HCT116 (cell line): ENCODE results near the gene ST14. TPM values are rescaled to one million over a fixed set of nuclear protein-coding genes. Genes with fewer than 3 reads are reported as not detected.

ENCODE experiments used
- ATAC-seq: fragments of 200-7000 bp; cut with Tn5 transposase; 2 replicates; pipeline ENCODE4 v1.9.1; 2020; ENCODE audit warnings: mild to moderate bottlenecking, moderate library complexity
- BruUV-seq: library from RNA; stranded (reverse); fragments of 400-500 nt; replicated peaks from 2 replicates; lab custom pipeline; 2021; lab: Mats Ljungman, UMichigan
- CTCF ChIA-PET: fragments of 300-600 bp; sonication (Branson Sonifier 250); formaldehyde crosslinking; loops from one replicate; lab custom pipeline; 2021; ENCODE audit warnings: antibody characterized with exemption; lab: Charles Lee
- POLR2A ChIA-PET: fragments of 300-600, 350-600 bp; sonication (Branson Sonifier 250); formaldehyde crosslinking; loops from one replicate; lab custom pipeline; 2021; ENCODE audit warnings: antibody characterized with exemption; lab: Charles Lee
- RAD21 ChIA-PET, 2 experiments: fragments of 300-600 bp; sonication (Branson Sonifier 250); formaldehyde crosslinking; loops; one replicate each; lab custom pipeline; 2023; ENCODE audit warnings: low total read pairs in 2 of 2; ENCODE audit not compliant: uncharacterized antibody in 2 of 2, unreplicated experiment in 2 of 2, low non-redundant PET in 1 of 2; lab: Charles Lee
- DNase-seq: peaks from one replicate; pipeline ENCODE4 v3.0.0-alpha.2; 2010; ENCODE audit warnings: low read depth, low spot score
- H2AFZ ChIP-seq: fragments of 200-600 bp; shearing (Covaris generic), sonication (generic); 2 replicates; pipeline ENCODE4 v1.6.1; 2017; ENCODE audit warnings: low read depth, mixed run types, mixed read lengths, antibody characterized with exemption, low read length; ENCODE audit not compliant: poor library complexity, severe bottlenecking
- H3K27ac ChIP-seq: 2 replicates; pipeline ENCODE4 v1.5.1; 2012; ENCODE audit warnings: low read depth, low read length
- H3K27me3 ChIP-seq: fragments of 200-600 bp; sonication (generic); 2 replicates; pipeline ENCODE4 v1.6.1; 2016; ENCODE audit warnings: mixed run types, low read length, mixed read lengths; ENCODE audit not compliant: insufficient read depth
- H3K36me3 ChIP-seq, 2 experiments: fragments of 200-500 bp in 1 of 2; fragments of 200-600 bp in 1 of 2; sonication (Bioruptor generic) in 1 of 2; sonication (generic) in 1 of 2; 2 replicates each; pipeline versions ENCODE4 v1.5.1 to v1.6.1; 2014 to 2016; ENCODE audit warnings: low read length in 2 of 2, inconsistent platforms in 1 of 2, mixed read lengths in 1 of 2, mixed run types in 1 of 2; ENCODE audit not compliant: insufficient read depth in 2 of 2, control insufficient read depth in 1 of 2
- H3K4me1 ChIP-seq, 2 experiments: fragments of 200-600 bp in 1 of 2; sonication (generic) in 1 of 2; 2 replicates each; pipeline versions ENCODE4 v1.5.1 to v1.6.1; 2012 to 2017; ENCODE audit warnings: low read length in 2 of 2, inconsistent platforms in 1 of 2, mild to moderate bottlenecking in 1 of 2, mixed read lengths in 1 of 2, mixed run types in 1 of 2, moderate library complexity in 1 of 2; ENCODE audit not compliant: insufficient read depth in 2 of 2, control insufficient read depth in 1 of 2
- H3K4me2 ChIP-seq: fragments of 200-600 bp; sonication (generic); 2 replicates; pipeline ENCODE4 v1.6.1; 2017; ENCODE audit warnings: mixed run types, low read length, mixed read lengths
- H3K4me3 ChIP-seq, 2 experiments: fragments of 200-600 bp in 1 of 2; sonication (generic) in 1 of 2; replicated peaks in 1 of 2; 2 replicates each; pipeline ENCODE4 v1.5.1; 2011 to 2016; ENCODE audit warnings: low read length in 2 of 2, control low read depth in 1 of 2, low read depth in 1 of 2, mild to moderate bottlenecking in 1 of 2, mixed read lengths in 1 of 2, mixed run types in 1 of 2
- H3K79me2 ChIP-seq: fragments of 200-600 bp; sonication (generic); 2 replicates; pipeline ENCODE4 v1.6.1; 2017; ENCODE audit warnings: mild to moderate bottlenecking, mixed run types, low read length, moderate library complexity, mixed read lengths; ENCODE audit not compliant: insufficient read depth
- H3K9ac ChIP-seq: fragments of 200-600 bp; sonication (generic); 2 replicates; pipeline ENCODE4 v1.6.1; 2016; ENCODE audit warnings: low read length, mixed read lengths
- H3K9me2 ChIP-seq: fragments of 200-600 bp; sonication (generic), shearing (Covaris generic); 2 replicates; pipeline ENCODE4 v1.6.1; 2017; ENCODE audit warnings: mixed run types, mild to moderate bottlenecking, moderate library complexity; ENCODE audit not compliant: insufficient read depth
- H3K9me3 ChIP-seq, 2 experiments: fragments of 200-500 bp in 1 of 2; fragments of 200-600 bp in 1 of 2; sonication (Bioruptor generic) in 1 of 2; sonication (generic) in 1 of 2; 2 replicates each; pipeline ENCODE4 v1.6.1; 2014 to 2017; ENCODE audit warnings: low read length in 2 of 2, mixed read lengths in 2 of 2, inconsistent platforms in 1 of 2, low read depth in 1 of 2, mild to moderate bottlenecking in 1 of 2, mixed run types in 1 of 2, moderate library complexity in 1 of 2; ENCODE audit not compliant: control insufficient read depth in 1 of 2, insufficient read depth in 1 of 2
- H4K20me1 ChIP-seq: fragments of 200-600 bp; sonication (generic), shearing (Covaris generic); 2 replicates; pipeline ENCODE4 v1.6.1; 2017; ENCODE audit warnings: mixed run types, mild to moderate bottlenecking, moderate library complexity; ENCODE audit not compliant: insufficient read depth
- ATF3 ChIP-seq: IDR thresholded peaks from 2 replicates; pipeline ENCODE4 v1.6.1; 2012
- CBX3 ChIP-seq: IDR thresholded peaks from 2 replicates; pipeline ENCODE4 v1.6.1; 2012; ENCODE audit warnings: low read depth
- CEBPB ChIP-seq: IDR thresholded peaks from 2 replicates; pipeline ENCODE4 v1.6.1; 2012; ENCODE audit warnings: low read depth
- CTCF ChIP-seq, 3 experiments: fragments of 200-600 bp in 1 of 3; sonication (generic) in 1 of 3; IDR thresholded peaks in 2 of 3; conservative IDR thresholded peaks in 1 of 3; 2 replicates each; pipeline ENCODE4 v1.5.1; 2012 to 2017; ENCODE audit warnings: low read depth in 2 of 3, low read length in 2 of 3, antibody characterized with exemption in 1 of 3, borderline replicate concordance in 1 of 3, control low read depth in 1 of 3, mild to moderate bottlenecking in 1 of 3, mixed read lengths in 1 of 3, mixed run types in 1 of 3, moderate library complexity in 1 of 3; ENCODE audit not compliant: insufficient read depth in 1 of 3
- ELF1 ChIP-seq: IDR thresholded peaks from 2 replicates; pipeline ENCODE4 v1.6.1; 2012; ENCODE audit warnings: low read depth, borderline replicate concordance
- EZH2 ChIP-seq: fragments of 200-600 bp; sonication (generic); IDR thresholded peaks from 2 replicates; pipeline ENCODE4 v1.6.1; 2017; ENCODE audit warnings: antibody characterized with exemption, mixed run types
- EZH2phosphoT487 ChIP-seq: fragments of 200-600 bp; IDR thresholded peaks from 2 replicates; pipeline ENCODE4 v1.6.1; 2018; ENCODE audit warnings: antibody characterized with exemption, borderline replicate concordance
- FOSL1 ChIP-seq: IDR thresholded peaks from 2 replicates; pipeline ENCODE4 v1.6.1; 2012; ENCODE audit warnings: low read depth
- JUND ChIP-seq: IDR thresholded peaks from 2 replicates; pipeline ENCODE4 v1.6.1; 2012
- POLR2A ChIP-seq: IDR thresholded peaks from 2 replicates; pipeline ENCODE4 v1.7.0; 2011; ENCODE audit warnings: borderline replicate concordance; ENCODE audit not compliant: insufficient read depth, insufficient read length; ENCODE audit errors: extremely low read depth
- RAD21 ChIP-seq: IDR thresholded peaks from 2 replicates; pipeline ENCODE4 v1.6.1; 2012; ENCODE audit warnings: low read depth, mild to moderate bottlenecking
- SRF ChIP-seq: IDR thresholded peaks from 2 replicates; pipeline ENCODE4 v1.6.1; 2012; ENCODE audit warnings: low read depth
- TCF7L2 ChIP-seq: IDR thresholded peaks from 2 replicates; pipeline ENCODE4 v1.7.0; 2011; ENCODE audit warnings: borderline replicate concordance, inconsistent platforms; ENCODE audit not compliant: insufficient read depth, insufficient read length; ENCODE audit errors: extremely low read depth
- ZBTB33 ChIP-seq: IDR thresholded peaks from 2 replicates; pipeline ENCODE4 v1.6.1; 2011; ENCODE audit warnings: mild to moderate bottlenecking, low read length, moderate library complexity; ENCODE audit not compliant: insufficient replicate concordance; ENCODE audit errors: extremely low read depth
- ZFX ChIP-seq: fragments of 450-650 bp; IDR thresholded peaks from 2 replicates; pipeline ENCODE4 v1.6.1; 2017
- ZNF274 ChIP-seq: fragments of 200-500 bp; sonication (Bioruptor generic); IDR thresholded peaks from 2 replicates; pipeline ENCODE4 v1.6.1; 2014; ENCODE audit warnings: mild to moderate bottlenecking, low read depth, low read length, inconsistent platforms
- intact Hi-C: fragments of 100-400 bp; cut with micrococcal nuclease; formaldehyde crosslinking; loops from 2 replicates; pipeline ENCODE4 v1.10.0; 2022
- total RNA-seq: library from RNA; stranded (reverse); gene quantifications from one replicate; pipeline ENCODE4 v1.2.1, GENCODE V29; 2021; ENCODE audit not compliant: unreplicated experiment
- TF ChIP-seq, protein P1 (sequence below): IDR thresholded peaks from 2 replicates; pipeline ENCODE4 v1.6.1; 2012

ST14 gene
- total RNA-seq, 1 experiment from 2014 or later, result 107 TPM

DNA sequence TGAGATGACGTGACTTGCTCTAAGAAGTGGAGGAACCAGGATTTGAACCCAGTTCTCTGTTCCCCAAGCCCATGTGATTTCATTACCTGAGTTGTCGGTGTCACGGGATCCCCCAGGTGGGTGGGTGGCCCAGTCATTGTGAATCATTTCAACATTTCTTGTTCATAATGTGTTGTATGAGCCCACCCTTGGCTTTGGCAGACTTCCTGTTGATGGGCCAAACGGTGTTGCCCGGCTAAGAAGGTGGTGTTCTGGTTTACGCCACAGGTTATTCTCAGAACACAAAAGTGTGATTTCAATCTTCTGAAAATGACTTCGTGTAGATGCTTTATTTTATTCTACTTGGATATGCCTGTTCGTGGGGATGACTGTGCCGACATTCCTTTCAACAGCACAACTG, 21.6 kb upstream of the ST14 start:
- DNase-seq, result no peak
- H3K36me3 ChIP-seq, result peaks cover 24 to 27% of the 10 kb centered on the region in 2 experiments; a peak in 3 of 4 replicates
- TF ChIP-seq, protein P1, sequence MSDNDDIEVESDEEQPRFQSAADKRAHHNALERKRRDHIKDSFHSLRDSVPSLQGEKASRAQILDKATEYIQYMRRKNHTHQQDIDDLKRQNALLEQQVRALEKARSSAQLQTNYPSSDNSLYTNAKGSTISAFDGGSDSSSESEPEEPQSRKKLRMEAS, result no peak
- no peak for TF ChIP-seq CEBPB
- TF ChIP-seq ELF1, result no peak
- TF ChIP-seq, all 23 proteins: peak for 0
- Histone ChIP-seq H4K20me1 (no peaks in the 10 kb centered on the region), H3K27ac (no peak overlapping the region), H3K4me3 (no peak overlapping the region), H3K9me3 (no peaks in the 10 kb centered on the region), H3K4me1 (no peaks in the 10 kb centered on the region), H3K9me2 (no peaks in the 10 kb centered on the region), H3K27me3 (no peaks in the 10 kb centered on the region), H3K79me2 (no peaks in the 10 kb centered on the region), H2AFZ (no peak overlapping the region), H3K9ac (no peak overlapping the region), H3K4me2 (no peak overlapping the region)
- intact Hi-C loops, result no loop called here
- no peak for ATAC-seq
- ChIA-PET POLR2A (no interaction called here), RAD21 (no interaction called here), CTCF (no interaction called here)
- BruUV-seq, result no TSS peak

GRCh38 chr11:130139401-130139800, 20.2 kb upstream of the ST14 start:
- Histone ChIP-seq H3K9me3 (no peaks in the 10 kb centered on the region), H3K9ac (no peak overlapping the region), H3K79me2 (no peaks in the 10 kb centered on the region), H3K4me2 (no peak overlapping the region), H4K20me1 (no peaks in the 10 kb centered on the region), H3K9me2 (no peaks in the 10 kb centered on the region), H3K4me1 (no peaks in the 10 kb centered on the region), H3K27me3 (no peaks in the 10 kb centered on the region), H2AFZ (no peak overlapping the region), H3K27ac (no peak overlapping the region), H3K4me3 (no peak overlapping the region), H3K36me3 (peaks cover 16 to 26% of the 10 kb centered on the region in 2 experiments; a peak in 3 of 4 replicates)
- ChIA-PET RAD21 (no interaction called here), POLR2A (no interaction called here), CTCF (no interaction called here)
- no peak for DNase-seq
- no peak for ATAC-seq
- BruUV-seq, result no TSS peak
- intact Hi-C loops, result no loop called here
- TF ChIP-seq RAD21, result no peak
- no peak for TF ChIP-seq CBX3
- TF ChIP-seq ZNF274, result no peak
- TF ChIP-seq, protein P1, result no peak
- no peak for TF ChIP-seq SRF
- TF ChIP-seq FOSL1, result no peak
- no peak for TF ChIP-seq ATF3
- TF ChIP-seq ZFX, result no peak
- no peak for TF ChIP-seq TCF7L2
- no peak for TF ChIP-seq EZH2phosphoT487
- no peak for TF ChIP-seq JUND
- no peak for TF ChIP-seq ZBTB33
- no peak for TF ChIP-seq CEBPB
- TF ChIP-seq CTCF (IDR thresholded peaks at IDR 0.05 in 2 of 3, conservative IDR thresholded peaks at IDR 0.05 in 1 of 3; ENCODE audit: borderline replicate concordance in 1 of 3, insufficient read depth in 1 of 3, low read depth in 2 of 3, low read length in 2 of 3), result no peak
- no peak for TF ChIP-seq EZH2
- no peak for TF ChIP-seq ELF1
- no peak for TF ChIP-seq POLR2A
